Keratinocyte (primary cell): ENCODE data around the gene TXNL4B. TPM values are rescaled to one million over a fixed set of nuclear protein-coding genes. Genes with fewer than 3 reads are reported as not detected.

ENCODE experiments used
- DNase-seq: peaks from one replicate; pipeline ENCODE4 v3.0.0-alpha.2; 2011; ENCODE audit warnings: low read depth, missing footprints, low spot score
- FAIRE-seq: peaks from 2 replicates; lab custom pipeline; 2011; peaks lifted over from hg19 to GRCh38; lab: Jason Lieb, UNC
- H2AFZ ChIP-seq: 2 replicates; pipeline ENCODE4 v1.6.0; 2012; ENCODE audit warnings: low read length, control low read depth, inconsistent platforms; ENCODE audit not compliant: control insufficient read depth
- H3K27ac ChIP-seq: 2 replicates; pipeline ENCODE4 v1.5.1; 2011; ENCODE audit warnings: low read length; ENCODE audit not compliant: control insufficient read depth, insufficient read depth
- H3K27me3 ChIP-seq: 3 replicates; pipeline ENCODE4 v1.6.0; 2011; ENCODE audit warnings: low read length; ENCODE audit not compliant: control insufficient read depth, insufficient read depth; ENCODE audit errors: extremely low read depth
- H3K36me3 ChIP-seq, 2 experiments: 2 replicates in 1 of 2; 3 replicates in 1 of 2; pipeline ENCODE4 v1.5.1; 2011; ENCODE audit warnings: low read length in 2 of 2, mild to moderate bottlenecking in 1 of 2; ENCODE audit not compliant: control insufficient read depth in 2 of 2, insufficient read depth in 2 of 2; ENCODE audit errors: extremely low read depth in 1 of 2
- H3K4me1 ChIP-seq: 3 replicates; pipeline ENCODE4 v1.5.1; 2011; ENCODE audit warnings: low read length; ENCODE audit not compliant: control insufficient read depth, insufficient read depth; ENCODE audit errors: extremely low read depth
- H3K4me2 ChIP-seq: 3 replicates; pipeline ENCODE4 v1.6.0; 2011; ENCODE audit warnings: low read depth, low read length; ENCODE audit not compliant: control insufficient read depth, insufficient read depth; ENCODE audit errors: extremely low read depth
- H3K4me3 ChIP-seq, 3 experiments: fragments of 200-600 bp in 1 of 3; sonication (generic) in 1 of 3; 2 replicates in 2 of 3; 3 replicates in 1 of 3; pipeline ENCODE4 v1.5.1; 2011 to 2016; ENCODE audit warnings: low read length in 3 of 3, mild to moderate bottlenecking in 3 of 3, control low read depth in 2 of 3, inconsistent platforms in 1 of 3, low read depth in 1 of 3, mixed read lengths in 1 of 3, mixed run types in 1 of 3, moderate library complexity in 1 of 3; ENCODE audit not compliant: control insufficient read depth in 2 of 3, insufficient read depth in 2 of 3; ENCODE audit errors: extremely low read depth in 1 of 3
- H3K79me2 ChIP-seq: 2 replicates; pipeline ENCODE4 v1.6.0; 2012; ENCODE audit warnings: low read length; ENCODE audit not compliant: control insufficient read depth, insufficient read depth
- H3K9ac ChIP-seq: 3 replicates; pipeline ENCODE4 v1.6.0; 2011; ENCODE audit warnings: low read length; ENCODE audit not compliant: control insufficient read depth, insufficient read depth; ENCODE audit errors: extremely low read depth
- H3K9me1 ChIP-seq: 3 replicates; pipeline ENCODE4 v1.6.0; 2011; ENCODE audit warnings: low read length; ENCODE audit not compliant: control insufficient read depth, insufficient read depth; ENCODE audit errors: extremely low read depth
- H3K9me3 ChIP-seq: 2 replicates; pipeline ENCODE4 v1.5.1; 2012; ENCODE audit warnings: low read depth, low read length; ENCODE audit not compliant: control insufficient read depth
- H4K20me1 ChIP-seq: 3 replicates; pipeline ENCODE4 v1.6.0; 2011; ENCODE audit warnings: low read length; ENCODE audit not compliant: control insufficient read depth, insufficient read depth; ENCODE audit errors: extremely low read depth
- EZH2 ChIP-seq: IDR thresholded peaks from one replicate; pipeline ENCODE4 v1.6.1; 2012; ENCODE audit warnings: inconsistent platforms, mild to moderate bottlenecking, low read length, moderate library complexity
- dilution Hi-C: fragments of 300-500 bp; cut with MboI; formaldehyde crosslinking; loops from one replicate; pipeline ENCODE4 v1.7.0; 2020; ENCODE audit warnings: low sequenced_read_pairs; ENCODE audit not compliant: extremely low pct_ligation_motif_present
- polyA plus RNA-seq, 5 experiments: library from polyadenylated mRNA; depleted of rRNA in 3 of 5; stranded (reverse) in 3 of 5; stranded (forward) in 1 of 5; unstranded in 1 of 5; fragments of >200 nt; gene quantifications; 1 replicate in 1 of 5; 2 replicates in 3 of 5; 3 replicates in 1 of 5; pipeline versions ENCODE4 v1.2.1 to v1.2.3, GENCODE V29; 2011 to 2012; ENCODE audit warnings: missing spikeins in 2 of 5, low read depth in 1 of 5, low replicate concordance in 1 of 5
- TF ChIP-seq, protein P1 (sequence below), 3 experiments: IDR thresholded peaks in 1 of 3; conservative IDR thresholded peaks in 1 of 3; optimal IDR thresholded peaks in 1 of 3; 2 replicates in 2 of 3; 3 replicates in 1 of 3; pipeline versions ENCODE3 to v1.5.1; 2011; ENCODE audit warnings: low read length in 3 of 3, mild to moderate bottlenecking in 3 of 3, moderate library complexity in 2 of 3, control low read depth in 1 of 3, inconsistent platforms in 1 of 3; ENCODE audit not compliant: insufficient read depth in 2 of 3; ENCODE audit errors: extremely low read depth in 1 of 3

TXNL4B gene
- polyA plus RNA-seq, 1 donor (not counting 4 experiments of a cell fraction or from before 2014, with no cell fraction given), result 12.4 TPM

DNA sequence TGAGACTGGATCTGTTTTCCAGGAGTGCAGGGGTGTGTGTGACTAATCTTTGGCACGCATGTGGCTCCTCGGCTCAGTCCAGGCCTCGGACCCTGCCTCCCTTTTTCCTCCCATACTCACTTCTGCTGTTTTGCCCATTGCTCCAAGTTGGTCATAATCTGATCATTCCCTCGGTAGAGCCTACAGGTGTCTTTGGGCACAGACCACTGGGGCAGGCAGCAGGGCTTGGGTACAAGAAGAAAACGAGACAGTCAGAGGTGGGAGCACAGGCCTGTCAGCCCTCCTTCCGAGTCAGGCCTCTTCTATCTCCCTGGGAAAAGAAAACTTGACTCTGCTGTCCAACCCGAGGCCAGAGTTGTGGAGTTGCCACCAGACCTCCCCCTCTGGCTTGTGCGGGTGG, 30.0 kb upstream of the TXNL4B start:
- Histone ChIP-seq H3K27me3 (no peaks in the 10 kb centered on the region), H3K36me3 (no peaks in the 10 kb centered on the region), H3K4me3 (no peak overlapping the region), H3K4me1 (no peaks in the 10 kb centered on the region), H3K9ac (no peak overlapping the region), H3K27ac (no peak overlapping the region), H4K20me1 (no peaks in the 10 kb centered on the region), H2AFZ (no peak overlapping the region), H3K9me1 (no peaks in the 10 kb centered on the region), H3K79me2 (no peaks in the 10 kb centered on the region), H3K4me2 (no peak overlapping the region), H3K9me3 (no peaks in the 10 kb centered on the region)
- no peak for DNase-seq
- no peak for TF ChIP-seq EZH2
- TF ChIP-seq, protein P1, sequence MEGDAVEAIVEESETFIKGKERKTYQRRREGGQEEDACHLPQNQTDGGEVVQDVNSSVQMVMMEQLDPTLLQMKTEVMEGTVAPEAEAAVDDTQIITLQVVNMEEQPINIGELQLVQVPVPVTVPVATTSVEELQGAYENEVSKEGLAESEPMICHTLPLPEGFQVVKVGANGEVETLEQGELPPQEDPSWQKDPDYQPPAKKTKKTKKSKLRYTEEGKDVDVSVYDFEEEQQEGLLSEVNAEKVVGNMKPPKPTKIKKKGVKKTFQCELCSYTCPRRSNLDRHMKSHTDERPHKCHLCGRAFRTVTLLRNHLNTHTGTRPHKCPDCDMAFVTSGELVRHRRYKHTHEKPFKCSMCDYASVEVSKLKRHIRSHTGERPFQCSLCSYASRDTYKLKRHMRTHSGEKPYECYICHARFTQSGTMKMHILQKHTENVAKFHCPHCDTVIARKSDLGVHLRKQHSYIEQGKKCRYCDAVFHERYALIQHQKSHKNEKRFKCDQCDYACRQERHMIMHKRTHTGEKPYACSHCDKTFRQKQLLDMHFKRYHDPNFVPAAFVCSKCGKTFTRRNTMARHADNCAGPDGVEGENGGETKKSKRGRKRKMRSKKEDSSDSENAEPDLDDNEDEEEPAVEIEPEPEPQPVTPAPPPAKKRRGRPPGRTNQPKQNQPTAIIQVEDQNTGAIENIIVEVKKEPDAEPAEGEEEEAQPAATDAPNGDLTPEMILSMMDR (optimal IDR thresholded peaks at IDR 0.05 in 1 of 3, IDR thresholded peaks at IDR 0.05 in 1 of 3, conservative IDR thresholded peaks at IDR 0.05 in 1 of 3; ENCODE audit: extremely low read depth in 1 of 3, insufficient read depth in 2 of 3, low read length in 3 of 3), result no peak
- dilution Hi-C loops, result no loop called here
- FAIRE-seq, result no peak

DNA sequence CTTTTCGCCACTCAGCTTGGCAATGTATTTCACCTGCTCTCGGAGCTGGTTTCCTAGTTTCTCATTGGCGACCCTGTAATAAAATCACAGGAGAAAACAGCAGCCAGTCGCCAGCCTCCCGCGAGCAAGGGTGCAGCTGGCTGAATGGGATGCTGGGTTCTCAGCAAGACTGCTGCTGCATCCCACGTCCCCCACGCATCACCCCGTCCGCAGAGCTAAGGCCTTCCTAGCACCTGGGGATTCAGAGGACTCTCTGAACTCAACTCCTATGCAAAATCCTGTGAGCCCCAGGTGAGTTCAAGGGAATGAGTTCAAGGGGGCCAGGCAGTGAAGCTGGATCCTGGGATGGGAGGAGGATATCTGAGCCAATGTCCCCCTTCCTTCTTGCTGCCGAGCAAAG, 29.5 kb upstream of the TXNL4B start:
- TF ChIP-seq, protein P1 (optimal IDR thresholded peaks at IDR 0.05 in 1 of 3, IDR thresholded peaks at IDR 0.05 in 1 of 3, conservative IDR thresholded peaks at IDR 0.05 in 1 of 3; ENCODE audit: extremely low read depth in 1 of 3, insufficient read depth in 2 of 3, low read length in 3 of 3), result no peak
- no peak for TF ChIP-seq EZH2
- no peak overlapping the region for H3K27ac ChIP-seq
- H3K4me1 ChIP-seq, result no peaks in the 10 kb centered on the region
- no peak overlapping the region for H2AFZ ChIP-seq
- DNase-seq (no peak), FAIRE-seq (no peak)
- H4K20me1 ChIP-seq, result no peaks in the 10 kb centered on the region
- no peaks in the 10 kb centered on the region for H3K36me3 ChIP-seq
- H3K9me3 ChIP-seq, result no peaks in the 10 kb centered on the region
- H3K27me3 ChIP-seq, result no peaks in the 10 kb centered on the region
- H3K4me3 ChIP-seq, result no peak overlapping the region
- no peak overlapping the region for H3K9ac ChIP-seq
- H3K4me2 ChIP-seq, result no peak overlapping the region
- dilution Hi-C loops, result no loop called here
- no peaks in the 10 kb centered on the region for H3K9me1 ChIP-seq
- H3K79me2 ChIP-seq, result no peaks in the 10 kb centered on the region
